ENCODE measurements around the gene REPS1. TPM values are rescaled to one million over a fixed set of nuclear protein-coding genes. Genes with fewer than 3 reads are reported as not detected.

REPS1 gene
- total RNA-seq, 1 experiment from 2014 or later, result 74.4 TPM

GRCh38 chr6:138944412-138944811 lies 43.6 kb downstream of the REPS1 start:
- no CpG with 5 or more reads among the region's 1 CpG for WGBS (ENCODE audit: extremely low coverage, insufficient read length, low lambda C conversion rate)
- peaks cover 14 to 17% of the 10 kb centered on the region in 2 experiments for H3K4me1 Mint-ChIP-seq
- H3K4me3 Mint-ChIP-seq, result no peak overlapping the region

More at GRCh38 chr6:138944412-138944811, 43.6 kb downstream of the REPS1 start:
- H3K27me3 Mint-ChIP-seq (ENCODE audit: low read depth), result no peaks in the 10 kb centered on the region
- no peak overlapping the region for H3K4me2 ChIP-seq (ENCODE audit: insufficient read depth, insufficient read length, low read length)
- no peaks in the 10 kb centered on the region for H3K27me3 ChIP-seq (ENCODE audit: insufficient read depth, low read length)
- H2BK5ac ChIP-seq (ENCODE audit: insufficient read length, low read length), result no peak overlapping the region
- no peaks in the 10 kb centered on the region for H3K9me3 Mint-ChIP-seq
- H3K4ac ChIP-seq (ENCODE audit: low read depth, low read length), result no peak overlapping the region
- no peak overlapping the region for H2BK120ac ChIP-seq (ENCODE audit: low read depth, low read length, poor library complexity, severe bottlenecking)
- peaks cover 27 to 50% (median 47%) of the 10 kb centered on the region in 3 experiments; a peak in 6 of 7 replicates for H3K36me3 Mint-ChIP-seq (ENCODE audit: insufficient read depth in 1 of 3, low read depth in 3 of 3)
- no peak overlapping the region for H2BK12ac ChIP-seq (ENCODE audit: insufficient read length, low read depth, low read length)
- no peaks in the 10 kb centered on the region for H3K79me2 ChIP-seq (ENCODE audit: insufficient read depth, low read length)
- H3K4me1 ChIP-seq (ENCODE audit: insufficient read depth, low read length), result no peaks in the 10 kb centered on the region
- no peaks in the 10 kb centered on the region for H3K23me2 ChIP-seq (ENCODE audit: insufficient read length, low read depth, low read length, poor library complexity, severe bottlenecking)
- H2AK5ac ChIP-seq (ENCODE audit: insufficient read length, low read length), result no peak overlapping the region
- no peak overlapping the region for H2BK15ac ChIP-seq (ENCODE audit: low read depth, low read length)
- H3K23ac ChIP-seq (ENCODE audit: insufficient read length, low read depth, low read length), result no peak overlapping the region
- H2BK20ac ChIP-seq (ENCODE audit: low read depth, low read length, poor library complexity, severe bottlenecking), result no peak overlapping the region
- peaks cover 2% of the 10 kb centered on the region for H4K20me1 ChIP-seq (ENCODE audit: control insufficient read depth, insufficient read depth, insufficient read length)
- H3K79me1 ChIP-seq (ENCODE audit: insufficient read depth, low read depth, low read length, poor library complexity, severe bottlenecking), result no peaks in the 10 kb centered on the region
- H3K18ac ChIP-seq (ENCODE audit: insufficient read length, low read depth, low read length), result no peak overlapping the region
- H4K91ac ChIP-seq (ENCODE audit: insufficient read length, low read depth, low read length), result no peak overlapping the region
- H3K56ac ChIP-seq (ENCODE audit: insufficient read length, low read depth, low read length), result no peak overlapping the region
- H3K9me3 ChIP-seq (ENCODE audit: control insufficient read depth, low read depth, low read length), result no peaks in the 10 kb centered on the region
- no peak overlapping the region for H4K8ac ChIP-seq (replicated peaks; ENCODE audit: insufficient read length, low read depth, low read length)
- H3T11ph ChIP-seq (ENCODE audit: low read length), result no peak overlapping the region
- TF ChIP-seq CTCF (conservative IDR thresholded peaks at IDR 0.05), result no peak
- H3K14ac ChIP-seq (ENCODE audit: insufficient read depth, low read length), result no peak overlapping the region
- no peak for DNase-seq
- no peak overlapping the region for H4K5ac ChIP-seq (ENCODE audit: insufficient read length, low read depth, low read length)
- peak overlapping the region in 2 of 3 experiments; percentile 65 to 83; a peak in 2 of 7 replicates for H3K27ac Mint-ChIP-seq
- H3K9ac ChIP-seq (ENCODE audit: extremely low read depth, insufficient read length, low read length), result no peak overlapping the region
- no peak overlapping the region for H2AFZ ChIP-seq (ENCODE audit: low read length)
- no peak overlapping the region for H3K27ac ChIP-seq (ENCODE audit: insufficient read length, low read depth, low read length)
